Neural cell (in vitro differentiated cells): ENCODE measurements around the gene RNF20. TPM values are rescaled to one million over a fixed set of nuclear protein-coding genes. Genes with fewer than 3 reads are reported as not detected.

Experiments
- H2AFZ ChIP-seq: fragments of 200-600, 300-800 bp; sonication (generic), shearing (Covaris generic); 2 replicates; pipeline ENCODE4 v1.6.0; 2014; ENCODE audit warnings: low read depth, mild to moderate bottlenecking, antibody characterized with exemption, low read length, moderate library complexity
- H3F3A ChIP-seq: fragments of 200-600 bp; shearing (Covaris generic); 2 replicates; pipeline ENCODE4 v1.6.1; 2016; ENCODE audit warnings: mild to moderate bottlenecking, moderate library complexity, mixed read lengths, antibody characterized with exemption, low read length; ENCODE audit not compliant: insufficient read depth, poor library complexity, severe bottlenecking
- H3K27ac ChIP-seq: fragments of 200-600, 300-800 bp; sonication (generic), shearing (Covaris generic); 2 replicates; pipeline ENCODE4 v1.5.1; 2014; ENCODE audit warnings: mild to moderate bottlenecking, low read length, moderate library complexity
- H3K27me3 ChIP-seq: fragments of 300-800, 200-600 bp; sonication (generic), shearing (Covaris generic); 2 replicates; pipeline ENCODE4 v1.6.0; 2014; ENCODE audit warnings: mild to moderate bottlenecking, low read depth, low read length, moderate library complexity; ENCODE audit not compliant: insufficient read depth
- H3K36me3 ChIP-seq: fragments of 300-800, 200-600 bp; sonication (generic), shearing (Covaris generic); 2 replicates; pipeline ENCODE4 v1.5.1; 2014; ENCODE audit warnings: mild to moderate bottlenecking, antibody characterized with exemption, low read length, moderate library complexity; ENCODE audit not compliant: insufficient read depth
- H3K4me2 ChIP-seq: fragments of 300-800, 200-600 bp; sonication (generic), shearing (Covaris generic); 2 replicates; pipeline ENCODE4 v1.6.0; 2014; ENCODE audit warnings: mild to moderate bottlenecking, low read length
- H3K4me3 ChIP-seq: fragments of 300-800, 200-600 bp; sonication (generic), shearing (Covaris generic); 2 replicates; pipeline ENCODE4 v1.5.1; 2014; ENCODE audit warnings: mild to moderate bottlenecking, low read length, moderate library complexity
- H3K79me2 ChIP-seq: fragments of 200-600 bp; shearing (Covaris generic); replicated peaks from 2 replicates; pipeline ENCODE4 v1.6.0; 2014; ENCODE audit warnings: mild to moderate bottlenecking, low read length, moderate library complexity; ENCODE audit not compliant: insufficient read depth
- H3K9ac ChIP-seq: fragments of 300-800, 200-600 bp; sonication (generic), shearing (Covaris generic); 2 replicates; pipeline ENCODE4 v1.6.1; 2016; ENCODE audit warnings: mild to moderate bottlenecking, low read length, mixed read lengths
- H3K9me2 ChIP-seq: fragments of 200-600 bp; shearing (Covaris generic); 2 replicates; pipeline ENCODE4 v1.6.1; 2016; ENCODE audit warnings: mild to moderate bottlenecking, low read length, mixed read lengths; ENCODE audit not compliant: insufficient read depth
- H3K9me3 ChIP-seq: fragments of 200-600, 300-800 bp; sonication (generic), shearing (Covaris generic); 2 replicates; pipeline ENCODE4 v1.6.1; 2016; ENCODE audit warnings: mild to moderate bottlenecking, mixed run types, low read length, moderate library complexity, mixed read lengths
- H4K20me1 ChIP-seq: fragments of 200-600 bp; shearing (Covaris generic); 2 replicates; pipeline ENCODE4 v1.6.1; 2016; ENCODE audit warnings: mild to moderate bottlenecking, mixed run types; ENCODE audit not compliant: insufficient read depth
- EP300 ChIP-seq: fragments of 450-650 bp; conservative IDR thresholded peaks from 2 replicates; pipeline ENCODE4 v1.6.1; 2014; ENCODE audit warnings: antibody characterized with exemption, mild to moderate bottlenecking, moderate library complexity; ENCODE audit not compliant: poor library complexity, severe bottlenecking
- SMC3 ChIP-seq: fragments of 450-650 bp; conservative IDR thresholded peaks from 2 replicates; pipeline ENCODE4 v1.6.1; 2014; ENCODE audit warnings: antibody characterized with exemption, mild to moderate bottlenecking, moderate library complexity; ENCODE audit not compliant: poor library complexity
- polyA plus RNA-seq: library from polyadenylated mRNA; depleted of rRNA; stranded (reverse); fragments of >200 nt; gene quantifications from 2 replicates; pipeline ENCODE4 v1.2.3, GENCODE V29; 2014
- TF ChIP-seq, protein P1 (sequence below): fragments of 450-650 bp; IDR thresholded peaks from 2 replicates; pipeline ENCODE4 v1.5.1; 2014; ENCODE audit warnings: antibody characterized with exemption, mild to moderate bottlenecking, moderate library complexity; ENCODE audit not compliant: poor library complexity, severe bottlenecking
- TF ChIP-seq, protein P2 (sequence below): IDR thresholded peaks from 2 replicates; pipeline ENCODE4 v1.6.1; 2012; ENCODE audit warnings: borderline replicate concordance

The RNF20 gene
- polyA plus RNA-seq, 1 donor from 2014 or later: 32.1 TPM

GRCh38 chr9:101566904-101567724 lies 33.5 kb downstream of the RNF20 start:
- Histone ChIP-seq H2AFZ (no peak overlapping the region), H3K79me2 (no peaks in the 10 kb centered on the region), H3K27me3 (no peaks in the 10 kb centered on the region), H3K36me3 (no peaks in the 10 kb centered on the region), H3K9me2 (no peaks in the 10 kb centered on the region), H3K27ac (no peak overlapping the region), H4K20me1 (no peaks in the 10 kb centered on the region), H3K4me3 (no peak overlapping the region), H3K4me2 (no peak overlapping the region), H3F3A (no peaks in the 10 kb centered on the region), H3K9me3 (no peaks in the 10 kb centered on the region), H3K9ac (no peak overlapping the region)
- TF ChIP-seq EP300 (no peak), SMC3 (peak; percentile 28)
- TF ChIP-seq, protein P1, sequence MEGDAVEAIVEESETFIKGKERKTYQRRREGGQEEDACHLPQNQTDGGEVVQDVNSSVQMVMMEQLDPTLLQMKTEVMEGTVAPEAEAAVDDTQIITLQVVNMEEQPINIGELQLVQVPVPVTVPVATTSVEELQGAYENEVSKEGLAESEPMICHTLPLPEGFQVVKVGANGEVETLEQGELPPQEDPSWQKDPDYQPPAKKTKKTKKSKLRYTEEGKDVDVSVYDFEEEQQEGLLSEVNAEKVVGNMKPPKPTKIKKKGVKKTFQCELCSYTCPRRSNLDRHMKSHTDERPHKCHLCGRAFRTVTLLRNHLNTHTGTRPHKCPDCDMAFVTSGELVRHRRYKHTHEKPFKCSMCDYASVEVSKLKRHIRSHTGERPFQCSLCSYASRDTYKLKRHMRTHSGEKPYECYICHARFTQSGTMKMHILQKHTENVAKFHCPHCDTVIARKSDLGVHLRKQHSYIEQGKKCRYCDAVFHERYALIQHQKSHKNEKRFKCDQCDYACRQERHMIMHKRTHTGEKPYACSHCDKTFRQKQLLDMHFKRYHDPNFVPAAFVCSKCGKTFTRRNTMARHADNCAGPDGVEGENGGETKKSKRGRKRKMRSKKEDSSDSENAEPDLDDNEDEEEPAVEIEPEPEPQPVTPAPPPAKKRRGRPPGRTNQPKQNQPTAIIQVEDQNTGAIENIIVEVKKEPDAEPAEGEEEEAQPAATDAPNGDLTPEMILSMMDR: peak; percentile 35
- TF ChIP-seq, protein P2, sequence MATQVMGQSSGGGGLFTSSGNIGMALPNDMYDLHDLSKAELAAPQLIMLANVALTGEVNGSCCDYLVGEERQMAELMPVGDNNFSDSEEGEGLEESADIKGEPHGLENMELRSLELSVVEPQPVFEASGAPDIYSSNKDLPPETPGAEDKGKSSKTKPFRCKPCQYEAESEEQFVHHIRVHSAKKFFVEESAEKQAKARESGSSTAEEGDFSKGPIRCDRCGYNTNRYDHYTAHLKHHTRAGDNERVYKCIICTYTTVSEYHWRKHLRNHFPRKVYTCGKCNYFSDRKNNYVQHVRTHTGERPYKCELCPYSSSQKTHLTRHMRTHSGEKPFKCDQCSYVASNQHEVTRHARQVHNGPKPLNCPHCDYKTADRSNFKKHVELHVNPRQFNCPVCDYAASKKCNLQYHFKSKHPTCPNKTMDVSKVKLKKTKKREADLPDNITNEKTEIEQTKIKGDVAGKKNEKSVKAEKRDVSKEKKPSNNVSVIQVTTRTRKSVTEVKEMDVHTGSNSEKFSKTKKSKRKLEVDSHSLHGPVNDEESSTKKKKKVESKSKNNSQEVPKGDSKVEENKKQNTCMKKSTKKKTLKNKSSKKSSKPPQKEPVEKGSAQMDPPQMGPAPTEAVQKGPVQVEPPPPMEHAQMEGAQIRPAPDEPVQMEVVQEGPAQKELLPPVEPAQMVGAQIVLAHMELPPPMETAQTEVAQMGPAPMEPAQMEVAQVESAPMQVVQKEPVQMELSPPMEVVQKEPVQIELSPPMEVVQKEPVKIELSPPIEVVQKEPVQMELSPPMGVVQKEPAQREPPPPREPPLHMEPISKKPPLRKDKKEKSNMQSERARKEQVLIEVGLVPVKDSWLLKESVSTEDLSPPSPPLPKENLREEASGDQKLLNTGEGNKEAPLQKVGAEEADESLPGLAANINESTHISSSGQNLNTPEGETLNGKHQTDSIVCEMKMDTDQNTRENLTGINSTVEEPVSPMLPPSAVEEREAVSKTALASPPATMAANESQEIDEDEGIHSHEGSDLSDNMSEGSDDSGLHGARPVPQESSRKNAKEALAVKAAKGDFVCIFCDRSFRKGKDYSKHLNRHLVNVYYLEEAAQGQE: no peak

DNA sequence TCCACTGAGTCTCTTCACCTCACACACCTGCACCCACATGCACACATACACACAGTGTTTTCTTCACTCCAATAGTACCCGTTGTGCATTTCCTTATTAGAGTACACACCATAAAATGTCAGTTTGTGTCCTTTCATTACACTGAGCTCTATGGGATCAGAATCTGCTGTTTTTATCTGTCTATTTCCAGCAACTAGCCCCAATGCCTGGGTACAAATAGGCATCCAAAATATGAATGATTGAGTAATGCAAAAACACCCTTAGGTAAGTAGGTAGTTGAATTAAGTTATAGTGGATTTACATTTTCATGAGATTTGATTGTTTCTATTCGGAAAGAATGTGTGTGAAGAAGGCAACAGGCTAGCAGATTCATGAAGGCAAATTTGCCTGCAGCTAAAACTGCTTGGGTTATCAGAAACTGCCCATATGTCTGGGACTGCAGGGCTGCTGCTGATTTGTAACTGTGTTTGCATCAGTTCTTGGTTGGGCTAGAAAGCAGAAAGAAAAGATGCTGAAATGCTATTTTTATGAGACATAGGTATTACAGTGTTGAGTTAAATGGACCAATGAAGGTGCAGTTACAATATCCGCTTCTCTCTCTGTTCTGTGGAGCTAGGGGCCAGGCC lies 34.2 kb downstream of the RNF20 start:
- no peaks in the 10 kb centered on the region for H3K9me2 ChIP-seq
- TF ChIP-seq, protein P2: no peak
- H3K27me3 ChIP-seq: no peaks in the 10 kb centered on the region
- no peaks in the 10 kb centered on the region for H3K79me2 ChIP-seq
- H3K9me3 ChIP-seq: no peaks in the 10 kb centered on the region
- no peak overlapping the region for H3K4me2 ChIP-seq
- no peaks in the 10 kb centered on the region for H3K36me3 ChIP-seq
- H3F3A ChIP-seq: no peaks in the 10 kb centered on the region
- H3K27ac ChIP-seq: no peak overlapping the region
- no peak overlapping the region for H2AFZ ChIP-seq
- H3K4me3 ChIP-seq: no peak overlapping the region
- H3K9ac ChIP-seq: no peak overlapping the region
- no peaks in the 10 kb centered on the region for H4K20me1 ChIP-seq
